Measurements from ENCODE around the gene DENND4B. TPM values are rescaled to one million over a fixed set of nuclear protein-coding genes. Genes with fewer than 3 reads are reported as not detected.

DENND4B gene
- polyA plus RNA-seq, 1 of the 3 experiments (the other 2 are of a cell fraction): 29.6 TPM

GRCh38 chr1:153961421-153961820 lies 14.9 kb upstream of the DENND4B start:
- Histone ChIP-seq H3K36me3 (replicated peaks in 1 of 2; ENCODE audit: control insufficient read depth in 1 of 2, insufficient read depth in 2 of 2, low read length in 1 of 2) (peaks cover 12 to 15% of the 10 kb centered on the region in 2 experiments), H3K9me2 (no peaks in the 10 kb centered on the region), H2AFZ (ENCODE audit: low read depth) (no peak overlapping the region), H3F3A (replicated peaks; ENCODE audit: insufficient read depth) (peaks cover 20% of the 10 kb centered on the region), H3K4me1 (ENCODE audit: control insufficient read depth in 1 of 2, insufficient read depth in 2 of 2, low read depth in 1 of 2, low read length in 1 of 2) (peaks cover 5 to 47% of the 10 kb centered on the region in 2 experiments; a peak in 3 of 4 replicates), H3K9ac (no peak overlapping the region), H3K4me2 (peak overlapping the region; percentile 93), H4K20me1 (ENCODE audit: insufficient read depth) (peaks cover 15% of the 10 kb centered on the region), H3K27ac (ENCODE audit: low read depth in 2 of 2, low read length in 1 of 2) (no peak overlapping the region; a peak in 1 of 4 replicates), H3K4me3 (ENCODE audit: low read depth in 2 of 2, low read length in 1 of 2) (peak overlapping the region; percentile 77 to 91; a peak in 3 of 4 replicates), H3K9me3 (no peaks in the 10 kb centered on the region), H3K79me2 (ENCODE audit: insufficient read depth) (peaks cover 68% of the 10 kb centered on the region), H3K27me3 (ENCODE audit: insufficient read depth) (no peaks in the 10 kb centered on the region)
- DNase-seq: no peak
- 87% methylated on average over 4 of the region's 4 CpGs for WGBS (ENCODE audit: low lambda C conversion rate)
- ChIA-PET CTCF (interaction anchor here (8.6 kb wide), 1 partner anchor 25 kb away, joined by 50 read pairs; the partner anchor contains the start of gene RAB13), POLR2A (interaction anchor here (1.8 to 3.4 kb wide), 2 partner anchors 29 to 39 kb away, joined by 3 to 20 read pairs; partner anchors contain the start of genes GATAD2B and RPS27)
- TF ChIP-seq MXI1 (IDR thresholded peaks at IDR 0.05; ENCODE audit: low read depth, low read length) (no peak), TAF1 (IDR thresholded peaks at IDR 0.05; ENCODE audit: borderline replicate concordance, low read depth, low read length) (no peak), PBX3 (IDR thresholded peaks at IDR 0.05) (no peak), RCOR1 (IDR thresholded peaks at IDR 0.05; ENCODE audit: low read length) (no peak), FOXJ3 (CRISPR knock-in tag; IDR thresholded peaks at IDR 0.05) (no peak), CTCF (IDR thresholded peaks at IDR 0.05) (no peak), SIN3A (IDR thresholded peaks at IDR 0.05; ENCODE audit: borderline replicate concordance, low read depth, low read length) (no peak), EP300 (IDR thresholded peaks at IDR 0.05; ENCODE audit: borderline replicate concordance in 1 of 2, low read depth in 1 of 2, low read length in 1 of 2) (no peak), MEF2A (IDR thresholded peaks at IDR 0.05; ENCODE audit: borderline replicate concordance, low read depth) (no peak)

GRCh38 chr1:153960206-153960605 lies 13.7 kb upstream of the DENND4B start:
- H3K36me3 ChIP-seq (replicated peaks in 1 of 2; ENCODE audit: control insufficient read depth in 1 of 2, insufficient read depth in 2 of 2, low read length in 1 of 2): peaks cover 12 to 15% of the 10 kb centered on the region in 2 experiments
- H4K20me1 ChIP-seq (ENCODE audit: insufficient read depth): peaks cover 25% of the 10 kb centered on the region
- H3K9me3 ChIP-seq: no peaks in the 10 kb centered on the region
- peaks cover 5 to 49% of the 10 kb centered on the region in 2 experiments; a peak in 3 of 4 replicates for H3K4me1 ChIP-seq (ENCODE audit: control insufficient read depth in 1 of 2, insufficient read depth in 2 of 2, low read depth in 1 of 2, low read length in 1 of 2)
- no peak overlapping the region for H3K27ac ChIP-seq (ENCODE audit: low read depth in 2 of 2, low read length in 1 of 2)
- no peak for DNase-seq
- H3K9ac ChIP-seq: no peak overlapping the region
- TF ChIP-seq POLR2AphosphoS5 (IDR thresholded peaks at IDR 0.05; ENCODE audit: low read depth, low read length): no peak
- no peak overlapping the region for H3K4me2 ChIP-seq
- CTCF ChIA-PET: interaction anchor here (8.6 kb wide), 1 partner anchor 26 kb away, joined by 50 read pairs; the partner anchor contains the start of gene RAB13
- H3F3A ChIP-seq (replicated peaks; ENCODE audit: insufficient read depth): peaks cover 20% of the 10 kb centered on the region
- no peaks in the 10 kb centered on the region for H3K9me2 ChIP-seq
- POLR2A ChIA-PET: interaction anchor here (1.8 kb wide), 1 partner anchor 37 kb away, joined by 3 read pairs; the partner anchor contains the start of gene GATAD2B
- H2AFZ ChIP-seq (ENCODE audit: low read depth): no peak overlapping the region
- no peaks in the 10 kb centered on the region for H3K27me3 ChIP-seq (ENCODE audit: insufficient read depth)
- peaks cover 69% of the 10 kb centered on the region for H3K79me2 ChIP-seq (ENCODE audit: insufficient read depth)
- 100% methylated on average over 1 of the region's 11 CpGs for WGBS (ENCODE audit: low lambda C conversion rate)
- H3K4me3 ChIP-seq (ENCODE audit: low read depth in 2 of 2, low read length in 1 of 2): no peak overlapping the region

All from SK-N-SH (cell line).